Mucosa of descending colon (tissue), 3 donors: ENCODE results near the gene EMC7. TPM values are rescaled to one million over a fixed set of nuclear protein-coding genes. Genes with fewer than 3 reads are reported as not detected.

ENCODE experiments used
- ATAC-seq: fragments of 200-7000 bp; cut with Tn5 transposase; one replicate; pipeline ENCODE4 v1.9.1; 2020; ENCODE audit warnings: mild to moderate bottlenecking, moderate library complexity
- DNase-seq, 3 donors: peaks; one replicate each; pipeline ENCODE4 v3.0.0-alpha.2; 2020
- H3K36me3 ChIP-seq: fragments of 200-600 bp; one replicate; pipeline ENCODE4 v1.8.0; 2021; ENCODE audit warnings: low read depth, mild to moderate bottlenecking
- H3K4me1 ChIP-seq: fragments of 200-600 bp; one replicate; pipeline ENCODE4 v1.8.0; 2021; ENCODE audit warnings: low read depth, mild to moderate bottlenecking
- H3K4me3 ChIP-seq: fragments of 200-600 bp; one replicate; pipeline ENCODE4 v1.8.0; 2021; ENCODE audit warnings: mild to moderate bottlenecking
- H3K9me3 ChIP-seq: fragments of 200-600 bp; one replicate; pipeline ENCODE4 v1.8.0; 2021; ENCODE audit warnings: mild to moderate bottlenecking
- CTCF ChIP-seq: fragments of 200-600 bp; IDR thresholded peaks from one replicate; pipeline ENCODE4 v1.8.0; 2022; ENCODE audit warnings: antibody characterized with exemption, mild to moderate bottlenecking
- intact Hi-C, 2 donors: fragments of 100-400 bp; cut with DNase I in 1 of 2; cut with micrococcal nuclease in 1 of 2; formaldehyde crosslinking; loops; one replicate each; pipeline versions ENCODE4 v1.11.0 to v1.11.1; 2022; cut with DNase I, micrococcal nuclease
- total RNA-seq, 3 donors: library from RNA; stranded (reverse); fragmentation: NEBNext Ultra II Directional in 2 of 3; extraction: Animal tissue kit (Norgen Biotek cat#: 25700) in 2 of 3; gene quantifications; one replicate each; pipeline versions ENCODE4 v1.2.1 to v1.2.4, GENCODE V29; 2021 to 2023
- donor health status: DM: no; HTN: no; CAD: no; lungs with moderate emphysema.
- donor health status: DM: no; HTN: no; CAD: no.
- donor health status: DM: no; HTN: yes; CAD: no.

EMC7 gene
- total RNA-seq, 3 donors from 2014 or later: 56.2 to 70.2 (median 59.6) TPM

DNA sequence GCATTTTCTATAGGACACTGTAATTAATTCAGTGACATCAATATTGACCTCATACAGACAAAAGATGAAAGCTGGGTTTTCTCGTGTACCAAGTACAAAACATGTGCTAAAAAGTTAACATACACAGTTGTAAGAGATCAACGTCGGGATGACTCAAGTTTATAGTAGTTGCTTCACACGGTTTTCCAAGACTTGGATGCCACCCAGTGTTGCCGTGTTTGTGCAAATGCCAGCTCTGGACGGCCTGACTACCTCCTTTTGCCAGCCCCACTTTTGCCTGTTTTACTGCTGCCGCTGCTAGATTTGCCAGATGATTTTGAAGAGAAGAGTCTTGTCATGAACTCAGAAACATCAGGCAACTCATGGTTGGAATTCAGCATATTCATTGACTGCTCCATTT lies 17.6 kb downstream of the EMC7 start:
- Histone ChIP-seq H3K36me3 (no peaks in the 10 kb centered on the region), H3K4me1 (peaks cover 3% of the 10 kb centered on the region), H3K4me3 (no peak overlapping the region), H3K9me3 (no peaks in the 10 kb centered on the region)
- peak in 2 of 3 donors; percentile 53 to 55 for DNase-seq
- TF ChIP-seq CTCF: no peak
- ATAC-seq: peak; percentile 82
- intact Hi-C loops: no loop called here

- Histone ChIP-seq H3K4me1 (peaks cover 3% of the 10 kb centered on the region), H3K9me3 (no peaks in the 10 kb centered on the region), H3K4me3 (no peak overlapping the region), H3K36me3 (no peaks in the 10 kb centered on the region)
- DNase-seq: no peak
- peak; percentile 95 for ATAC-seq
- intact Hi-C loops: no loop called here
- TF ChIP-seq CTCF: no peak
Observed at GRCh38 chr15:34079904-34080303, 21.8 kb downstream of the EMC7 start.

GRCh38 chr15:34078900-34079299 lies 22.8 kb downstream of the EMC7 start:
- H3K4me3 ChIP-seq: no peak overlapping the region
- H3K36me3 ChIP-seq: no peaks in the 10 kb centered on the region
- H3K9me3 ChIP-seq: no peaks in the 10 kb centered on the region
- DNase-seq (peak in 1 of 3 donors; percentile 30), ATAC-seq (peak; percentile 77)
- peaks cover 3% of the 10 kb centered on the region for H3K4me1 ChIP-seq
- intact Hi-C loops: no loop called here
- no peak for TF ChIP-seq CTCF

DNA sequence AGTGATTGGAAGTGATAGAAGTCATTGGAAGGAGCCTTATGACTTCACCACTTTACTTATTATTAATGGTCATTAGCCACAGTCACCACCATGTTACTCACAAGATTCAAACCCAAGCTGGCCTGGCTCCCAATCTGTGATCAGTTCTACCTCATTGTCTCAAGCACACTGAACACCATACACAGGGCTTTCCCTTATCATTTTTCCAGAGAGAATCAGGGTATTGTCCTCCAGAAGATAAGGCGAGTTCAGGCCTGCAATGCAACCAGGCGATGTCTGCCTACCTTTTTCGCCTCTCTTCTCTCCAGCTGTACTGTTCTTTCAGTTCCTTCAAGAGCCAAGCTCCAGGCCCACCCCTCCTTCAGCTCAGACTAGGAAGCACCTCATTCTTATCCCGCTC lies 24.9 kb downstream of the EMC7 start:
- intact Hi-C loops: no loop called here
- Histone ChIP-seq H3K36me3 (no peaks in the 10 kb centered on the region), H3K4me3 (no peak overlapping the region), H3K4me1 (peaks cover 3% of the 10 kb centered on the region), H3K9me3 (no peaks in the 10 kb centered on the region)
- TF ChIP-seq CTCF: no peak
- DNase-seq (no peak), ATAC-seq (no peak)

DNA sequence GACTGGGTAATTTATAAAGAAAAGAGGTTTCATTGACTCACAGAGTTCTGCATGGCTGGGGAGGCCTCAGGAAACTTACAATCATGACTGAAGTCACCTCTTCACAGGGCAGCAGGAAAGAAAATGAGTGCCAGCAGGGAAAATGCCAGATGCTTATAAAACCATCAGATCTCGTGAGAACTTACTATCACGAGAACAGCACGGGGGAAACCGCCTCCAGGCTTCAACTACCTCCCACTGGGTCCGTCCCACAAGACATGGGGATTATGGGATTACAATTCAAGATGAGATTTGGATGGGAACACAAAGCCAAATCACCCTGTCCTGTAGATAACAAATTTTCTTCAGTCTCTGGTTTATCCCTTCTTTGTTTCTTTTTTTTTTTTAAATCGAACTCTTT lies 31.7 kb downstream of the EMC7 start:
- ATAC-seq (no peak), DNase-seq (no peak)
- TF ChIP-seq CTCF: no peak
- H3K9me3 ChIP-seq: no peaks in the 10 kb centered on the region
- no peaks in the 10 kb centered on the region for H3K4me1 ChIP-seq
- intact Hi-C loops: no loop called here
- no peak overlapping the region for H3K4me3 ChIP-seq
- no peaks in the 10 kb centered on the region for H3K36me3 ChIP-seq

GRCh38 chr15:34065941-34066340 lies 35.7 kb downstream of the EMC7 start:
- intact Hi-C loops: loop anchor here in 1 of 2 donors (10.0 kb wide), 1 partner anchor 149 kb away; the partner anchor contains the start of gene KATNBL1
- ATAC-seq: no peak
- Histone ChIP-seq H3K36me3 (no peaks in the 10 kb centered on the region), H3K4me1 (no peaks in the 10 kb centered on the region), H3K9me3 (no peaks in the 10 kb centered on the region), H3K4me3 (no peak overlapping the region)
- no peak for DNase-seq
- TF ChIP-seq CTCF: no peak
